Hematopoietic multipotent progenitor cell treated with erythropoietin and hydrocortisone succinate and interleukin-3 and kit ligand, for 4 days (in vitro differentiated cells): ENCODE data around the gene CBFA2T3.
"Not testable (repeated sequence)": the region's sequence is repeated elsewhere in the genome, so short reads cannot be mapped to it uniquely, and the experiment has no call there.

Experiments used
- DNase-seq: peaks from one replicate; pipeline ENCODE4 v3.0.0-alpha.2; 2015

CBFA2T3 gene

DNA sequence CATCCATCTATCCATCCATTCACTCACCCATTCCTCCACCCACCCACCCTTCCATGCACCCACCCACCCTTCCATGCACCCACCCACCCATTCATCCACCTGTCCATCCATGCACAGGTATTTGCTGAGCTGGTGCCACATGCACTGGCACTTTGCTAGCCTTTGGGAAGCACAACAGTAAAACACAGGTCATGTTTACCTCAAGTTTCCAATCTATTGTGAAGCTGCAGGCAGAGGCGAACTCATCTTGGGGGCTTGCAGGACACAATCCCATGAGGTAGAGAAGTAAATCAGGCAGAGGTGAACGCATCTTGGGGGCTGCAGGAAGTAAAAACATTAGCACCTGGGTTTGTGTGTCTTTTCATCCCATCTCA is 35.6 kb upstream of the CBFA2T3 start:
- no peak for DNase-seq

GRCh38 chr16:89011909-89012621 is 35.1 kb upstream of the CBFA2T3 start:
- no peak for DNase-seq

DNA sequence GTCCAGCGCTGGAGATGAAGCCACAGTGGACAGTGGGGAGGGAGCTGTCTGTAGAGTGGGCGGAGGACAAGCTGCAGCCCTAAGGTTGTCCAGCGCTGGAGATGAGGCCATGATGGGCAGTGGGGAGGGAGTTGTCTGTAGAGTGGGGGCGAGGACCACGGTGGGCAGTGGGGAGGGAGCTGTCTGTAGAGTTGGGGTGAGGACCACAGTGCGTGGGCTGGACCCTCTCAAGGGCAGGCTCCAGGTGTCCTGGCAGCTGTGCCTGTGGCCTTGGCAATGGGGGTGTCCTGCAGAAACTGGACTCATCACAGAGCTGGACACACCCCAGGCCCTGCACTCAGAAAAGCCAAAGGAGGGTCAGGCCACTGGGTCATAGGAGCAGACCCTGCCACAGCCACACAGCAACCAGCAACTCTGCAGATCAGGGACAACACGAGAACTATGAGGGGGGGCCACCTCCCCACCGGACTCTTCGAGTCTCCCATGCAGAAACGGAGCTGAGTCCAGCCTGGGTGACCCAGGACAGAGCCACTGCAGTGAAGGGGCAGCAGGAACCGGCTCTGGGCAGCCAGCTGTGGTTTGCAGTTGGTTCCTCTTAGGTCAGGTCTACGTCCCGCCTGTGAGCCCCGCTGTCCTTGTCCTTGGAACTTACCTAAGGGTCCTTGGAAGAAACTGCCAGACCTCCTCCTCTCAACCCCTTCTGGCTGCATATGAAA is 33.4 kb upstream of the CBFA2T3 start:
- DNase-seq, result no peak

GRCh38 chr16:89009343-89010209 is 32.6 kb upstream of the CBFA2T3 start:
- peak; percentile 73 for DNase-seq

DNA sequence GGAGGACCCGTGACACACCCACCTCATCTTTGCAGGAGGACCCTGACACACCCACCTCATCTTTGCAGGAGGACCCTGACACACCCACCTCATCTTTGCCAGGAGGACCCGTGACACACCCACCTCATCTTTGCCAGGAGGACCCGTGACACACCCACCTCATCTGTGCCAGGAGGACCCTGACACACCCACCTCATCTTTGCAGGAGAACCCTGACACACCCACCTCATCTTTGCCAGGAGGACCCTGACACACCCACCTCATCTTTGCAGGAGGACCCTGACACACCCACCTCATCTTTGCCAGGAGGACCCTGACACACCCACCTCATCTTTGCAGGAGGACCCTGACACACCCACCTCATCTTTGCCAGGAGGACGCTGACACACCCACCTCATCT is 31.8 kb upstream of the CBFA2T3 start:
- DNase-seq, result not testable (repeated sequence)

DNA sequence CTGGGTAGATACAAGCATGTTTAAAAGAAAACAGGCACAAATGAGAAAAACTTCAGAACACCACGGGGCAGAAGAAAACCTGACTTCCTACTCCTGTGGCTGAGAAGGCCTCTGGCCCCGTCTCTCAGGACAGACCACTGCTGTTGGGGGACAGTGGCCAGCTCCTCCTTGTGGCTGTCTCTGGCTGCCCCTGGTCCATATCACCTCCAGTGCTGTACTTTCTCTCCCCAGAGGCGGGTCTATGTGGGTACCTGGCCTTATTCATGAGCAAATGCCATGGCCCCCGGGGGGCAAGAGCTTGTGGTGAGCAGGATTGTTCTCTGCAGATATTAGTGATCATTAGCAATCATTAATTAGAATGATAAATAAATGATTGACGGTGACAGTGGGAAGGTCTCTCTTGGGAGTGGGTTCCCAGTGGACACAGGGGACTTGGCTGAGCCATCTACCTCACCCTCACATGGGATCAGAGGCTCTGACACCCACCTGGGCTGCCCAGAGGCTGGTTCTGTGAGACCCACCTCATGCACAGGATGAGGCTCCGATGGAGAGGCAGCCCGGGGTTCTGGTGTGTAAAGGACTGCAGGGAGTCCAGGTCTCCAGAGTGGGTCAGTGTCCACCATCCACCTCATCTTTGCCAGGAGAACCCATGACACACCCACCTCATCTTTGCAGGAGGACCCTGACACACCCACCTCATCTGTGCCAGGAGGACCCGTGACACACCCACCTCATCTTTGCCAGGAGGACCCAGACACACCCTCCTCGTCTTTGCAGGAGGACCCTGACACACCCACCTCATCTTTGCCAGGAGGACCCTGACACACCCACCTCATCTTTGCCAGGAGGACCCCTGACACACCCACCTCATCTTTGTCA is 30.6 kb upstream of the CBFA2T3 start:
- DNase-seq, result peak; percentile 49

DNA sequence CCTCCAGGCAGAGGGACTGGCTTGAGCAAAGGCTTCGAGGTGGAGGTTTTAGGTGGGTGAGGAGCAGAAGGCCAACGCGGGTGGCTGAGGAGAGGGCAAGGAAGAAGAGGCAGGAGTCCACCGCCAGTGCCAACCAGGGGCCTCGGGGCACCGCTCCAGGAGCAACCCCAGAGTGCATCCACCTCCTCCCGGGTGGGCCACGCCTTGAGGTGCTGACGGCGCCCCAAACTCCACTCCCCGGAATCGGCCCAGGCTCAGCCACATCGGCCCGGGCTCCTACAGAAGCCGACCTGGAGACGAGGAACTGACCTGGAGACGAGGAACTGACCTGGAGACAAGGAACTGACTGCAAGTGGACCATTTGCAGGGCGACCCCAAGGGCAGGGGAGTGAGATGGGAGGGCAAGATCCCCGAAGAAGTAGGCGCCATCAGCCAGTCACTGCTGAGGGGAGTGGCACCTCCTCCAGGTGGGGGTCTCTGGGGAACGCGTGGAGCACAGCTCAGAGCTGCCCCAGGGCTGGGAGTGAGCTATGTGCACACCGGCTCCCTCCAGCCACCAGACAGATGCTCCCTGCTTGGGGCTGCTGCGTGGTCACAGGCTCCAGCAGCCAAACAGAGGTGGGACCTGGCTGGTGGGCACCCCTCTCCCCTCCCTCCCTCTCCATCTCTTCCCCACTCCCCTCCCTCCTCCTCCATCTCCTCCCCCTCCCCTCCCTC is 29.2 kb upstream of the CBFA2T3 start:
- no peak for DNase-seq

DNA sequence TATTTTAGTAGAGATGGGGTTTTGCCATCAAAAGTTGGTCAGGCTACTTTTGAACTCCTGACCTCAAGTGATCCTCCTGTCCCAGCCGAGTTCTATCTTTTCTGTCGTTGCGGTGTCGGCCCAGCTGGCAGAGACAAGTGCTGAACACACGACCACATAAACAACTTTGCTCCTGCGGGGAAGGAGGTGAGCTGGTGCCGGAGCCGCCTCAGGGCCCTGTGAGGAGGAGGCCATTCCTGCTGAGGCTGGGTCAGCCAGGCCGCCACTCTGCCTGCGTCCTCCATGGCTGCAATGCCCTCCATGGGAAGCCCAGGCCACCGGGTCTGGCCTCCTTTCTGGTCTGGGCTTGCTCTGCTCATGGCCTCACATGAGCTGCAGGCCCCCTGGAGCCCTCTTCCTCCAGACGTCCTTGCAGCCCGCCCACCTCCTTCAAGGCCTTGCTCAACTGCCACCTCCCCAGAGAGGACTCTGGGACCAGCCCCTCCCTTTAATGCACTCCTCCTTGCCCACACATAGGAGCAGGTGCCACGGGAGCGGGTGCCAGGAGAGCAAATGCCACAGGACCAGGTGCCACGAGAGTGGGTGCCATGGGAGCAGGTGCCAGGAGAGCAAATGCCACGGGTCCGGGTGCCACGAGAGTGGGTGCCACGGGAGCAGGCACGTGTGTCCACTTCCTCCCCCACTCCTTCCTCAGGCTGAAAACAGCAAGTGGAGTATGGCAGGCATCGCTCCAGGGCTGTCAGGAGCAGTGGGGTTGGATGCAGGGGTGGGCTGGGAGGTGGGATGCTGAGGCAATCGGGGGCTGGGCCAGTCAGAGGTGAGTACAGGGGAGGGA is 28.4 kb upstream of the CBFA2T3 start:
- DNase-seq, result no peak

DNA sequence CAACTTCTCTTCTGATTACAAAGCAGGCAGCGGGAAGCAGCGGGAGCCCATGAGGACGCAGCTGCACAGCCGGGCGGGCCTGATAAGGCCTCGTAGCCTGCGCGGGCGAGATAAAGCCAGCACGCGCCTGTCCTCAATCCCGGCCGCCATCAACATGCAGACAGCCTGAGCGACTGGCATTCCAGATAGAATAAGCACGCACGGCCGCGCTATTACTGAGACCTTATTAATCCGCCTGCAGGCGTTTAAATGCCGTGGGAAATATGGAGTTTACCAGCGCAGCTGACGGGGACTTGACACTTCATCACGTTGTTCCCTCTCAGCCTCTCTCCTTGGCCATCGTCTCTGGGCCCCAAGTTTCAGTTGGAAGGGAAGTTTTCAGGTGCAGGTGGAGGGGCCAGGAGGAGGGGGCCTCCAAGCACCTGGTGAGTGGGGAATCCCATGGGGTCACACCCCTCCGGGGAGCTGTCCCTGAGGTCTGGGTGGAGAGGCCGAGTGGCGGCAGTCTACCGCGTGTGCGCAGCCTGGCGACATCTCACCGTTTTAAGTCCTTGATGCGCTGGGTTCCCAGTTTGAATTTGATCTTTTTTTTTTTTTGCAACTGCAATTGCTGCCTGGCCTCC is 27.3 kb upstream of the CBFA2T3 start:
- DNase-seq, result peak; percentile 99

DNA sequence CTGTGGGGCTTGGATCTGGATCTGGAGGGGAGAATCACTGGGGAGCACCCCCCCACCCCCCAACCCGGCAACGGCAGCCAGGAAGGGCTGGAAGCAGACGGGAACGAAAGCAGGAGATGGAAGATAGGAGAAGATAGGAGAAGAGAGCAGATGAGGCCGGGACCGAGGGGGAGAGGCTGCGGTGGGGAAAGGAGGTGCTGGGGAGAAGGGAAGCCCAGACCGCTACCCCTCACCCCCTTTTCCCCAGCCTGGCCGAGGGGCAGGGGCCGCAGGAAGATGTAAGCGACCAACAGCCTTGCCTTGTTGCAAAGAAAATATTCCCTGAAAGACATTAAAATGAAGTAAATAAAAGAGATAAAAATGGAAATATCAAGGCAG is 26.8 kb upstream of the CBFA2T3 start:
- no peak for DNase-seq

GRCh38 chr16:89002851-89003830 is 26.1 kb upstream of the CBFA2T3 start:
- DNase-seq, result peak; percentile 60

DNA sequence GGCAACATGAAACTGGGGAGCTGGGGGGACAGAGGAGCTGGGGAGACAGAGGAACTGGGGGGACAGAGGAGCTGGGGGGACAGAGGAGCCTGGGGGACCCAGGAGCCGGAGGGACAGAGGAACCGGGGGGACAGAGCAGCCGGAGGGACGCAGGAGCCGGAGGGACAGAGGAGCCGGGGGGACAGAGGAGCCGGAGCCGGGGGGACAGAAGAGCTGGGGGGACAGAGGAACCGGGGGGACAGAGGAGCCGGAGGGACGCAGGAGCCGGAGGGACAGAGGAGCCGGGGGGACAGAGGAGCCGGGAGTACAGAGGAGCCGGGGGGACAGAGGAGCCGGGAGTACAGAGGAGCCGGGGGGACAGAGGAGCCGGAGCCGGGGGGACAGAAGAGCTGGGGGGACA is 25.1 kb upstream of the CBFA2T3 start:
- DNase-seq, result not testable (repeated sequence)

GRCh38 chr16:89001117-89002027 is 24.4 kb upstream of the CBFA2T3 start:
- DNase-seq, result no peak

GRCh38 chr16:89000207-89000959 is 23.4 kb upstream of the CBFA2T3 start:
- no peak for DNase-seq

DNA sequence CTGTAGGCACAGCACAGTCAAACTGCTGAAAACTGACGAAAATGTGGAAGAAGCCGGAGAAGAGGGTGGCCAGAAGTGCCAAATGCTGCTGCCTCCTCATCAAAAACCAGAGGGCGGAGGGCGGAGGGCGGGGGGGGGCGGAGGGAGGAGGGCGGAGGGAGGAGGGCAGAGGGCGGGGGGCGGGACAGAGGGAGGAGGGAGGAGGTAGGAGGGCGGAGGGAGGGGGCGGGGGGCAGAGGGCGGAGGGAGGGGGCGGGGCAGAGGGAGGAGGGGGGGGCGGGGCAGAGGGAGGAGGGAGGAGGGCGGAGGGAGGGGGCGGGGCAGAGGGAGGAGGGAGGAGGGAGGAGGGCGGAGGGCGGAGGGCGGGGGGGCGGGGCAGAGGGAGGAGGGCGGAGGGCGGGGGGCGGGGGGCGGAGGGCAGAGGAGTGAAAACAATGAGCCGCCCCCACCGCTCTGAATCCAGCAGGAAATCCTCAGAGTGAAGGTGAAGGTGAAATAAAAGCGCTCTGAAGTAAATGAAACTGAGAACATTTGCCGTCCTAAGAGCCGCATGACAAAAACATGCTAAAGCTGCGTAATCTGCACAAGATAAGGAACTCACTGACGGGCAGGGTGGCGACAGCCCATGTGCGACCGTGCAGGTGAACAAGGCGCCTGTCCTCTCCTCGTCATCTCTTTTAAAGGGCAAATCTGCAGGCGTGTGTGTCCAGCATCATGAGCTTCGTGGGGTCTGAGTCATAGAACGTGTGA is 22.6 kb upstream of the CBFA2T3 start:
- DNase-seq, result no peak

DNA sequence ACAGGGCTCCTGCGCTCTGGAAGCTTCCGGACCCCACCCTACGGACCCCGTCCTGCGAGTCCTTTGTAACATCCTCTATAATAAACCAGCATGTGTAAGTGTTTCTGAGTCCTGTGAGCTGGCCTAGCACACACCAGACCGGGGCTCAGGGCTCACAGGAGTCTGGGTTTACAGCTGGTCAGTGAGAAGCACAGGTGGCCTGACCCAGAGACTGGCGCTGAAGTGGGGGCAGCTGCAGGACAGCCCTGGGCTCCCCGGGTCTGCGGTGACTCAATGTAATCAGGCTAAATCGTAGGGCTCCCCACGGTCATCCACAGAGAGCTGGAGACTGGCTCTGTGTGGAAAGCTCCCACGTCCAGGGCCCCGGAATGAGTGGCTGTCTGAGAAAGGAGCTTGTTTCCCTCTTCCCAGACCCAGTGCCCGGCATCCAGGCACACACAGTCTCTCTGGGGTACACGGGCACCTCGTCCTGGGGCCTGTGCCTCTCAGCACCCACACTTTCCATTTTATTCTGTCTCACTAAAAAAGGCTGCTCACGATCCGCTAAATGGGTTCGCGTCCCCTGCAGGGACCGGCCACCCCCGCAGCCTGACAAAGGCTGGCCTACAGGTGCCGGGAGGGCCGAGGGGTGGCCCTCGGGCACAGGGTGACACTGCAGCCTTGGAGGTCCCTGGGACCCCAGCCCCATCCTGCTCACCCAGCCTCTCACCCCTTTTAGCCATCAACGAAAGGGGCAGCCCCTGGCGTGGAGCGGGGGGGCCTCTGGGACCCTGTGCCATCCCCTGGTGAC is 18.9 kb upstream of the CBFA2T3 start:
- no peak for DNase-seq
